HepG2 (cell line): ENCODE data around the gene NCF2. TPM values are rescaled to one million over a fixed set of nuclear protein-coding genes. Genes with fewer than 3 reads are reported as not detected.

Experiments
- ATAC-seq: fragments of 200-7000 bp; cut with Tn5 transposase; 3 replicates; pipeline ENCODE4 v1.9.1; 2020; ENCODE audit warnings: mild to moderate bottlenecking, moderate library complexity
- BruUV-seq: library from RNA; stranded (reverse); fragments of 400-500 nt; replicated peaks from 2 replicates; lab custom pipeline; 2021; lab: Mats Ljungman, UMichigan
- CTCF ChIA-PET: fragments of 300-600 bp; formaldehyde crosslinking; extraction: SDS; loops from one replicate; lab custom pipeline; 2021; ENCODE audit warnings: low total read pairs, inconsistent platforms, low intra/inter-chr PET ratio; lab: Yijun Ruan, JAX
- POLR2A ChIA-PET: fragments of 350-600 bp; sonication (Branson Sonifier 250); formaldehyde crosslinking; loops from one replicate; lab custom pipeline; 2020; ENCODE audit warnings: antibody characterized with exemption, inconsistent platforms; lab: Yijun Ruan, JAX
- DNase-seq: peaks from one replicate; pipeline ENCODE4 v3.0.0-alpha.2; 2015; ENCODE audit warnings: low spot score
- FAIRE-seq: peaks from 3 replicates; lab custom pipeline; 2011; peaks lifted over from hg19 to GRCh38; lab: Jason Lieb, UNC
- H2AFZ ChIP-seq: one replicate; pipeline ENCODE4 v1.6.1; 2011; ENCODE audit warnings: low read length, inconsistent platforms
- H3K27ac ChIP-seq: fragments of 300-600 bp; 3 replicates; pipeline ENCODE4 v1.8.0; 2011; ENCODE audit warnings: mixed run types, mild to moderate bottlenecking, mixed read lengths, low read length, inconsistent platforms; ENCODE audit not compliant: insufficient read depth; ENCODE audit errors: extremely low read length
- H3K27me3 ChIP-seq, 2 experiments: fragments of 200-600 bp in 1 of 2; 2 replicates in 1 of 2; 3 replicates in 1 of 2; pipeline versions ENCODE4 v1.6.0 to v1.8.0; 2011; ENCODE audit warnings: low read length in 2 of 2, mild to moderate bottlenecking in 2 of 2, moderate library complexity in 2 of 2, inconsistent platforms in 1 of 2; ENCODE audit not compliant: insufficient read depth in 2 of 2, control insufficient read depth in 1 of 2
- H3K36me3 ChIP-seq, 2 experiments: fragments of 200-600 bp in 1 of 2; replicated peaks in 1 of 2; 2 replicates in 1 of 2; 3 replicates in 1 of 2; pipeline versions ENCODE4 v1.5.1 to v1.8.0; 2011; ENCODE audit warnings: low read length in 2 of 2, inconsistent platforms in 1 of 2; ENCODE audit not compliant: insufficient read depth in 2 of 2, control insufficient read depth in 1 of 2
- H3K4me1 ChIP-seq: 2 replicates; pipeline ENCODE4 v1.5.1; 2012; ENCODE audit warnings: low read length, inconsistent platforms; ENCODE audit not compliant: insufficient read depth
- H3K4me2 ChIP-seq: 2 replicates; pipeline ENCODE4 v1.6.0; 2011; ENCODE audit warnings: low read depth, low read length, inconsistent platforms
- H3K4me3 ChIP-seq, 3 experiments: fragments of 200-600 bp in 1 of 3; sonication (generic), shearing (Covaris generic) in 1 of 3; replicated peaks in 1 of 3; 2 replicates each; pipeline ENCODE4 v1.5.1; 2011 to 2016; ENCODE audit warnings: low read length in 3 of 3, inconsistent platforms in 2 of 3, low read depth in 2 of 3, mild to moderate bottlenecking in 2 of 3, control low read depth in 1 of 3, mixed read lengths in 1 of 3; ENCODE audit not compliant: insufficient read depth in 1 of 3
- H3K79me2 ChIP-seq: one replicate; pipeline ENCODE4 v1.6.1; 2011; ENCODE audit warnings: low read length, inconsistent platforms; ENCODE audit not compliant: insufficient read depth
- H3K9ac ChIP-seq: 2 replicates; pipeline ENCODE4 v1.6.0; 2011; ENCODE audit warnings: mild to moderate bottlenecking, low read depth, low read length, inconsistent platforms; ENCODE audit not compliant: insufficient read depth
- H3K9me3 ChIP-seq: 2 replicates; pipeline ENCODE4 v1.5.1; 2012; ENCODE audit warnings: mild to moderate bottlenecking, low read length
- H4K20me1 ChIP-seq: 2 replicates; pipeline ENCODE4 v1.6.0; 2011; ENCODE audit warnings: inconsistent platforms, mild to moderate bottlenecking, low read length, moderate library complexity; ENCODE audit not compliant: insufficient read depth
- AHDC1 ChIP-seq: sonication (generic); formaldehyde crosslinking; IDR thresholded peaks from 2 replicates; pipeline ENCODE4 v1.5.1; 2020; ENCODE audit warnings: mild to moderate bottlenecking, missing genetic modification reagents, borderline replicate concordance
- AKNA ChIP-seq: sonication (generic); formaldehyde crosslinking; IDR thresholded peaks from 2 replicates; pipeline ENCODE4 v1.4.0; 2020; ENCODE audit warnings: missing genetic modification reagents, borderline replicate concordance
- KDM4B ChIP-seq: sonication (generic); formaldehyde crosslinking; IDR thresholded peaks from 2 replicates; pipeline ENCODE4 v1.4.0; 2020; ENCODE audit warnings: missing genetic modification reagents
- MEF2D ChIP-seq: sonication (generic); formaldehyde crosslinking; IDR thresholded peaks from 2 replicates; pipeline ENCODE4 v1.5.1; 2020; ENCODE audit warnings: mild to moderate bottlenecking, missing genetic modification reagents
- RBM39 ChIP-seq: fragments of 200-400 bp; formaldehyde crosslinking; IDR thresholded peaks from one replicate; pipeline ENCODE4 v1.6.1; 2018; ENCODE audit warnings: antibody characterized with exemption, mild to moderate bottlenecking, low read depth, low read length; ENCODE audit not compliant: poor library complexity, severe bottlenecking
- TRAFD1 ChIP-seq: sonication (generic); formaldehyde crosslinking; IDR thresholded peaks from 2 replicates; pipeline ENCODE4 v1.5.1; 2020; ENCODE audit warnings: missing genetic modification reagents, mild to moderate bottlenecking, borderline replicate concordance
- ZNF747 ChIP-seq: sonication (generic); formaldehyde crosslinking; IDR thresholded peaks from 2 replicates; pipeline ENCODE4 v1.8.1; 2023; ENCODE audit warnings: missing genetic modification reagents, mild to moderate bottlenecking, borderline replicate concordance
- ZNF816 ChIP-seq: sonication (generic); formaldehyde crosslinking; IDR thresholded peaks from 2 replicates; pipeline ENCODE4 v1.8.0; 2022; ENCODE audit warnings: missing genetic modification reagents, mild to moderate bottlenecking, borderline replicate concordance
- WGBS: methylation state at CpG from one replicate; pipeline ENCODE4 v1.1.6; 2017; ENCODE audit warnings: low lambda C conversion rate; 5-methylcytosine and 5-hydroxymethylcytosine counted together
- in situ Hi-C: cut with HindIII; loops from 2 replicates; pipeline ENCODE4 v1.10.0; 2017; ENCODE audit warnings: low pct_unique_long_range_greater_than_20kb; ENCODE audit not compliant: extremely low pct_ligation_motif_present
- intact Hi-C: fragments of 100-400 bp; cut with micrococcal nuclease; formaldehyde crosslinking; loops from one replicate; pipeline ENCODE4 v1.10.0; 2022; ENCODE audit not compliant: unreplicated experiment
- polyA plus RNA-seq, 8 experiments: library from polyadenylated mRNA; depleted of rRNA in 3 of 8; stranded (reverse) in 7 of 8; unstranded in 1 of 8; fragments of >200 nt; fragmentation: Illumina TruSeq in 4 of 8; extraction: Trizol in 4 of 8; gene quantifications; 2 replicates each; pipeline versions ENCODE4 v1.2.1 to v1.2.3, GENCODE V29; 2011 to 2016; ENCODE audit warnings: low read depth in 4 of 8, missing spikeins in 1 of 8, mixed read lengths in 1 of 8; ENCODE audit not compliant: insufficient read depth in 1 of 8
- total RNA-seq, 5 experiments: library from RNA; depleted of rRNA; stranded (reverse); fragments of >200 nt; fragmentation: Illumina TruSeq; extraction: Trizol; gene quantifications; 2 replicates each; pipeline ENCODE4 v1.2.3, GENCODE V29; 2016; ENCODE audit warnings: low read depth in 1 of 5
- TF ChIP-seq, protein P1 (sequence below): sonication (generic); formaldehyde crosslinking; IDR thresholded peaks from 2 replicates; pipeline ENCODE4 v1.4.0; 2020; ENCODE audit warnings: missing genetic modification reagents
- TF ChIP-seq, protein P2 (sequence below): sonication (generic); formaldehyde crosslinking; IDR thresholded peaks from 2 replicates; pipeline ENCODE4 v1.8.1; 2023; ENCODE audit warnings: mild to moderate bottlenecking, missing genetic modification reagents, borderline replicate concordance

The NCF2 gene
- total and polyA plus RNA-seq, 2 of the 13 experiments (the other 11 are each of a cell fraction or from before 2014, with no cell fraction given) = 0.18 to 0.46 TPM

DNA sequence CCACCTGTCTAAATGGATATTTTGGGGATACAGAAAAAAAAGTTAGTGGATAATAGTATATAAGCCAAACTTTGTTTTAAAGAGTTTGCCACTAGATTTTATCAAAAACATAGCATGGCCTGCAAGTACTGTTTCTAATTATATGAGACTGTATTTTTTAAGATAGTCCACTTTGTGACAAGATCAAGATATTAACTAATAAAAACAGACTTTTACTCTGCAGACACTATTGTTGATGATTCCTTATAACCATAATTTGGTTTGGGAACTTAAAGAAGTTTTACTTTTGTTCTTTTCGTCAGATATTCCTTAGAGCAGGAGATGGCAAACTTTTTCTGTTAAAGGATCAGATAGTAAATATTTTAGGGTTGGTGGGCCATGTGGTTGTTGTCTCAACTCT is 81.6 kb downstream of the NCF2 start:
- no peak overlapping the region for H3K4me2 ChIP-seq
- no peaks in the 10 kb centered on the region for H3K4me1 ChIP-seq
- DNase-seq = no peak
- CTCF ChIA-PET = no interaction called here
- H4K20me1 ChIP-seq = 0 out of 2 replicates have a peak, but pooled peaks cover 3% of the 10 kb centered on the region
- H2AFZ ChIP-seq = no peak overlapping the region
- H3K9me3 ChIP-seq = no peaks in the 10 kb centered on the region
- no peak overlapping the region for H3K27ac ChIP-seq
- 95% methylated on average over 1 of the region's 1 CpG for WGBS
- POLR2A ChIA-PET = no interaction called here
- H3K36me3 ChIP-seq = no peaks in the 10 kb centered on the region
- H3K9ac ChIP-seq = no peak overlapping the region
- in situ Hi-C loops (no loop called here), intact Hi-C loops (no loop called here)
- no peak overlapping the region for H3K4me3 ChIP-seq
- H3K27me3 ChIP-seq = no peaks in the 10 kb centered on the region
- FAIRE-seq = no peak
- BruUV-seq = no TSS peak
- ATAC-seq = no peak
- peaks cover 28% of the 10 kb centered on the region for H3K79me2 ChIP-seq
- no peak for TF ChIP-seq TRAFD1 (CRISPR knock-in tag)
- no peak for TF ChIP-seq MEF2D (CRISPR knock-in tag)
- TF ChIP-seq, protein P1, sequence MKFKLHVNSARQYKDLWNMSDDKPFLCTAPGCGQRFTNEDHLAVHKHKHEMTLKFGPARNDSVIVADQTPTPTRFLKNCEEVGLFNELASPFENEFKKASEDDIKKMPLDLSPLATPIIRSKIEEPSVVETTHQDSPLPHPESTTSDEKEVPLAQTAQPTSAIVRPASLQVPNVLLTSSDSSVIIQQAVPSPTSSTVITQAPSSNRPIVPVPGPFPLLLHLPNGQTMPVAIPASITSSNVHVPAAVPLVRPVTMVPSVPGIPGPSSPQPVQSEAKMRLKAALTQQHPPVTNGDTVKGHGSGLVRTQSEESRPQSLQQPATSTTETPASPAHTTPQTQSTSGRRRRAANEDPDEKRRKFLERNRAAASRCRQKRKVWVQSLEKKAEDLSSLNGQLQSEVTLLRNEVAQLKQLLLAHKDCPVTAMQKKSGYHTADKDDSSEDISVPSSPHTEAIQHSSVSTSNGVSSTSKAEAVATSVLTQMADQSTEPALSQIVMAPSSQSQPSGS (CRISPR knock-in tag) = no peak
- TF ChIP-seq, protein P2, sequence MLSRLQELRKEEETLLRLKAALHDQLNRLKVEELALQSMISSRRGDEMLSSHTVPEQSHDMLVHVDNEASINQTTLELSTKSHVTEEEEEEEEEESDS (CRISPR knock-in tag) = no peak
- no peak for TF ChIP-seq KDM4B (CRISPR knock-in tag)
- TF ChIP-seq AHDC1 = no peak
- TF ChIP-seq ZNF816 (CRISPR knock-in tag) = no peak
- no peak for TF ChIP-seq ZNF747 (CRISPR knock-in tag)
- no peak for TF ChIP-seq AKNA
- no peak for TF ChIP-seq RBM39
